HG03095 (cell line): ENCODE measurements around the gene RASGRP2.

Source experiments
- ATAC-seq: cut with Tn5 transposase; IDR thresholded peaks from one replicate; pipeline ENCODE4 v1.9.1; 2021; ENCODE audit warnings: moderate library complexity; ENCODE audit not compliant: unreplicated experiment

Gene RASGRP2

GRCh38 chr11:64771861-64772260 is 27.9 kb upstream of the RASGRP2 start:
- ATAC-seq, result no peak

- ATAC-seq, result no peak
Measured at GRCh38 chr11:64770120-64770519, 26.2 kb upstream of the RASGRP2 start.

- no peak for ATAC-seq
Measured at GRCh38 chr11:64769283-64769682, 25.3 kb upstream of the RASGRP2 start.

GRCh38 chr11:64768300-64768694 is 24.4 kb upstream of the RASGRP2 start:
- no peak for ATAC-seq

GRCh38 chr11:64767344-64768299 is 23.7 kb upstream of the RASGRP2 start:
- no peak for ATAC-seq

- no peak for ATAC-seq
Measured at GRCh38 chr11:64766881-64767280, 22.9 kb upstream of the RASGRP2 start.

GRCh38 chr11:64765851-64766665 is 22.1 kb upstream of the RASGRP2 start:
- no peak for ATAC-seq

- ATAC-seq, result no peak
Measured at GRCh38 chr11:64765291-64765850, 21.4 kb upstream of the RASGRP2 start.

- ATAC-seq, result no peak
Measured at GRCh38 chr11:64764753-64765152, 20.8 kb upstream of the RASGRP2 start.

- ATAC-seq, result no peak
Measured at GRCh38 chr11:64764040-64764611, 20.2 kb upstream of the RASGRP2 start.

GRCh38 chr11:64763526-64764039 is 19.6 kb upstream of the RASGRP2 start:
- no peak for ATAC-seq

GRCh38 chr11:64762674-64763525 is 19.0 kb upstream of the RASGRP2 start:
- no peak for ATAC-seq

GRCh38 chr11:64762277-64762673 is 18.3 kb upstream of the RASGRP2 start:
- ATAC-seq, result no peak

- no peak for ATAC-seq
Measured at GRCh38 chr11:64760759-64761420, 16.9 kb upstream of the RASGRP2 start.

GRCh38 chr11:64759722-64760719 is 16.1 kb upstream of the RASGRP2 start, which contains the start of gene PYGM:
Gene PYGM (minus strand): TSS chr11:64759974. CDS start chr11:64759898, 76 bp downstream.
- no peak for ATAC-seq

GRCh38 chr11:64759131-64759721 is 15.3 kb upstream of the RASGRP2 start:
- no peak for ATAC-seq

GRCh38 chr11:64758330-64759079 is 14.6 kb upstream of the RASGRP2 start:
- ATAC-seq, result no peak
